Measurements from ENCODE around the gene SLC26A5.
"Not testable (repeated sequence)": the region's sequence is repeated elsewhere in the genome, so short reads cannot be mapped to it uniquely, and the experiment has no call there.

Gene SLC26A5, protein sequence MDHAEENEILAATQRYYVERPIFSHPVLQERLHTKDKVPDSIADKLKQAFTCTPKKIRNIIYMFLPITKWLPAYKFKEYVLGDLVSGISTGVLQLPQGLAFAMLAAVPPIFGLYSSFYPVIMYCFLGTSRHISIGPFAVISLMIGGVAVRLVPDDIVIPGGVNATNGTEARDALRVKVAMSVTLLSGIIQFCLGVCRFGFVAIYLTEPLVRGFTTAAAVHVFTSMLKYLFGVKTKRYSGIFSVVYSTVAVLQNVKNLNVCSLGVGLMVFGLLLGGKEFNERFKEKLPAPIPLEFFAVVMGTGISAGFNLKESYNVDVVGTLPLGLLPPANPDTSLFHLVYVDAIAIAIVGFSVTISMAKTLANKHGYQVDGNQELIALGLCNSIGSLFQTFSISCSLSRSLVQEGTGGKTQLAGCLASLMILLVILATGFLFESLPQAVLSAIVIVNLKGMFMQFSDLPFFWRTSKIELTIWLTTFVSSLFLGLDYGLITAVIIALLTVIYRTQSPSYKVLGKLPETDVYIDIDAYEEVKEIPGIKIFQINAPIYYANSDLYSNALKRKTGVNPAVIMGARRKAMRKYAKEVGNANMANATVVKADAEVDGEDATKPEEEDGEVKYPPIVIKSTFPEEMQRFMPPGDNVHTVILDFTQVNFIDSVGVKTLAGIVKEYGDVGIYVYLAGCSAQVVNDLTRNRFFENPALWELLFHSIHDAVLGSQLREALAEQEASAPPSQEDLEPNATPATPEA
- total RNA-seq, result 0 to 2.6 (median 0) reads per million in 17 experiments

DNA sequence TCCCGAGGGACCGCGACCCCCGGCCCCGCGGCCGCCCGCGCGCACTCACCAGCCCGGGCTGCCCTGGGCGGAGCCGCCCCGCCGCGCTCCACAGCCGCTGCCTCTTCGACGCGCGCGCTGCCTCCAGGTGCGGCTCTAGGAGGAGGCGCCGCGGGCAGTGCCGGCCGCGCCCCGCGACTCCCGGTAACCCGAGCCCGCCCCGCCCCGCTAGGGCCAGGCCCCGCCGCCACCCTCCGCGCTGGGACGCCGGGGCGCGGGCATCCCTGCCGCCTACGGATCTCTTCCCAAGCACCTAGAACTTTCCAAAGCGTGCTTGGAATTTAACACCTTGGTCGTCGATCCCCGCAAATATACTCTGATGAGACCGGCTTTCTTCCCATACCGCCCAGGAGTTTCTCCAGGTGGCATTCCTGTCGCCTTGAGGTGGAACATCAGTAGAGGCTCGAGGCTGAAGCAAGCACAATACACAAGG is at the start of gene SLC26A5:
Gene SLC26A5, minus strand, starts transcription at position 159 of the 472 bp plus-strand sequence. CDS start 24,693 bp downstream, outside the sequence.
- DNase-seq, result peak in 1 of 4 experiments; percentile 5

DNA sequence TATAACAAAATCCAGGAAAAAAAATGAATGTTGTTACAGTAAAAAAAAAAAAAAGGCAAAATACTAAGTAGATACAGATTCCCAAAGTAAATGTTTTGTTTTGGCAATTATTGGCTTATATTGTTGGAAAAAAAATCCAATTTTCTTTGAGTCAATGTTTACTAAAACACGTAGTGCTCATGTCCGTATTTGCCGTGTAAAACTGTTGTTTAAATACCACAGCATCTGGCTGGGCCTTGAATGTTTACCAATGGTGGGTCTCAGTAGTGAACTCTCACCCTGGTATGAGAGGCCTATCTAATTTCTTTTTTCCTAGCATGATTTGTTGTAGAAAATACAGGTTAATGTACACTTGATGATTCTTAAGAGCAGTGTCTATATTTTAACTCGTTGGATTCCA is 41.4 kb upstream of the SLC26A5 start:
- DNase-seq, result no peak

DNA sequence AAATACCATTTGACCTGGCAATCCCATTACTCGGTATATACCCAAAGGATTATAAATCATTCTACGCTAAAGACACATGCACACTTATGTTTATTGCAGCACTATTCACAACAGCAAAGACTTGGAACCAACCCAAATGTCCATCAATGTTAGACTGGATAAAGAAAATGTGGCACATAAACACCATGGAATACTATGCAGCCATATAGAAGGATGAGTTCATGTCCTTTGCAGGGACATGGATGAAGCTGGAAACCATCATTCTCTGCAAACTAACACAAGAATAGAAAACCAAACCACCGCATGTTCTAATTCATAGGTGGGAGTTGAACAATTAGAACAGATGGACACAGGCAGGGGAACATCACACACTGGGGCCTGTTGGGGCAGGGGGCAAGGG is 40.9 kb upstream of the SLC26A5 start:
- DNase-seq, result not testable (repeated sequence)

DNA sequence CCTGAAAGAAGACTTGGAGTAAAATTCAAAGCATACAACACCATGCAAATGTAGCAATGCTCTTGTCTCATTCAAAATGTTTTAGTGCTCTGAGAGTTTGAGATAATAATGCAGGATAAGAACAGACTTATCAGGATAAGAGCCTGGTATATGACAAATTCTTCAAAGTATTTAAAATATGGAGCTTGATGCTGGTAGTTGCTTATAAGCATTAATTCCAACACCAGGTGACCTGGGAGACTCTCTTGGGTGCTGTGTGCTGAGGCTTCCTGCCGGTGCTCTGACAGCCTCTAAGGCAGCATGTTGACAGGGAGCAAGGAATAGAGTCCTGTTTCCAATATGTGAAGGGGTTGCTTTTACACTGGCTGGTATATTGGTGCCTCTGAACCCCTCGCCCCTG is 34.8 kb upstream of the SLC26A5 start:
- DNase-seq, result no peak

DNA sequence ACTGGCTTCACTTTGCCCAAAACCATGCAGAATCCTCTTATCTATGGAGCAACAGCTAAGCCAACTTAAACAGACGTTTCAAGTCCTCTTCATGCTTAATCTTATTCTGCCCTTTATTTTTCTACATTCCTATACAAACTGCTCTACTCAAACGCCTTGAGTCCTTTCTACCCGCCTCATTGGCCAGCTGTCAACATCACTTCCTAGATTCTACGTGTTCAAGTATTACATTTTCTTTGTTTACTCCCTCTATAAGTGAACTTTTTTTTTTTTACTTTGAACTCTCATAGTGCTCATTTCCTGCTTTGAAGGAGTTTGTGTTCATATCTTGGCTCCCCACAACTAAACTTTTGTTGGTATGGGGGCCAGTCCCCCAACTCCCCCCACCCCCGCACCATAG is 28.9 kb upstream of the SLC26A5 start:
- no peak for DNase-seq

DNA sequence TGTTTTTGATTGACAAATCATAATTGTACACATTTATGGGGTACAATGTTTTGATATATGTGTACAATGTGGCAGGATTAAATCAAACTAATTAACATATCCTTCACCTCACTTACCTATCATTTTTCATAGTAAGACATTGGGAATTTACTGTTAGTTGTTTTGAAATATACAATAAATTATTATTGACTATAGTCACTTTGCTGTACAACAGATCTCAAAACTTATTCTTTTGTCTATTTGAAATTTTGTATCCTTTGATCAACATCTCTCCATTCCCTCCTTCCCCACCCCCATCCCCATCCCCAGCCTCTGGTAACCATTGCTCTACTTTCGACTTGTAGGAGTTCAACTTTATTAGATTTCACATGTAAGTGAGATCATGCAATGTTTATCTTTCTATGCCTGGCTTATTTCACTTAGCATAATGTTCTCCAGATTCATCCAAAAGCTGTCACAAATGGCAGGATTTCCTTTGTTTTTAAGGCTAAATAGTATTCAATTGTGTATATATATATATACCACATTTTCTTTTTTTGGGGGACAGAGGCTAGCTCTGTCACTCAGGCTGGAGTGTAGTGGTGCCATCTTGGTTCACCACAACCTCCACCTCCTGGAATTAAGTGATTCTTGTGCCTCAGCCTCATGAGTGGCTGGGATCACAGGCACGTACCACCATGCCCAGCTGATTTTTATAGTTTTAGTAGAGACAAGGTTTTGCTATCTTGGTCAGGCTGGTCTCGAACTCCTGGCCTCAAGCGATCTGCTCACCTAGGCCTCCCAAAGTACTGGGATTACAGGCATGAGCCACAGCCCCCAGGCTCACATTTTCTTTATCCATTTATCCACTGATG is 23.3 kb upstream of the SLC26A5 start:
- no peak for DNase-seq

DNA sequence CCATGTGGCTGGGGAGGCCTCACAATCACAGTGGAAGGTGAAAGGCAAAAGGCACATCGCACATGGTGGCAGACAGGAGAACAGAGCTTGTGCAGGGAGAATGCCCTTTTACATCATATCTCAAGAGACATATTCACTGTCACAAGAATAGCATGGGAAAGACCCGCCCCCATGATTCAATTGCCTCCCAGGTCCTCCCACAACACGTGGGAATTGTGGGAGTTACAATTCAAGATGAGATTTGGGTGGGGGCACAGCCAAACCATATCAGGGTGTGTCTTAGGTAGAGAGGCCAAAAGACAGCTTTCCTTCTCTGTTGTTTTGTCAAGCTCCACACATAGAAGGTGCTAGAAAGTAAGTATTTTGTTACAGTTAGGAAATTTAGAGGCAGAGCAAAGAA is 20.8 kb upstream of the SLC26A5 start:
- no peak for DNase-seq

DNA sequence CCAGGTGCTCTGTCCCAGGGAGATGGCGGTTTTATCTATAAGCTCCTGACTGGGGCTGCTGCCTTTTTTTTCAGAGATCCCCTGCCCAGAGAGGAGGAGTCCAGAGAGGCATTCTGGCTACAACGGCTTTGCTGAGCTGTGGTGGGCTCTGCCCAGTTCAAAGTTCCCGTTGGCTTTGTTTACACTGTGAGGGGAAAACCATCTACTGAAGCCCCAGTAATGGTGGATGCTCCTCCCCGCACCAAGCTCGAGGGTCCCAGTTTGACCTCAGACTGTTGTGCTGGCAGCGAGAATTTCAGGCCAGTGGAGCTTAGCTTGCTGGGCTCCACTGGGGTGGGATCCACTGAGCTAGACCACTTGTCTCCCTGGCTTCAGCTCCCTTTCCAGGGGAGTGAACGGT is 16.4 kb upstream of the SLC26A5 start:
- no peak for DNase-seq

DNA sequence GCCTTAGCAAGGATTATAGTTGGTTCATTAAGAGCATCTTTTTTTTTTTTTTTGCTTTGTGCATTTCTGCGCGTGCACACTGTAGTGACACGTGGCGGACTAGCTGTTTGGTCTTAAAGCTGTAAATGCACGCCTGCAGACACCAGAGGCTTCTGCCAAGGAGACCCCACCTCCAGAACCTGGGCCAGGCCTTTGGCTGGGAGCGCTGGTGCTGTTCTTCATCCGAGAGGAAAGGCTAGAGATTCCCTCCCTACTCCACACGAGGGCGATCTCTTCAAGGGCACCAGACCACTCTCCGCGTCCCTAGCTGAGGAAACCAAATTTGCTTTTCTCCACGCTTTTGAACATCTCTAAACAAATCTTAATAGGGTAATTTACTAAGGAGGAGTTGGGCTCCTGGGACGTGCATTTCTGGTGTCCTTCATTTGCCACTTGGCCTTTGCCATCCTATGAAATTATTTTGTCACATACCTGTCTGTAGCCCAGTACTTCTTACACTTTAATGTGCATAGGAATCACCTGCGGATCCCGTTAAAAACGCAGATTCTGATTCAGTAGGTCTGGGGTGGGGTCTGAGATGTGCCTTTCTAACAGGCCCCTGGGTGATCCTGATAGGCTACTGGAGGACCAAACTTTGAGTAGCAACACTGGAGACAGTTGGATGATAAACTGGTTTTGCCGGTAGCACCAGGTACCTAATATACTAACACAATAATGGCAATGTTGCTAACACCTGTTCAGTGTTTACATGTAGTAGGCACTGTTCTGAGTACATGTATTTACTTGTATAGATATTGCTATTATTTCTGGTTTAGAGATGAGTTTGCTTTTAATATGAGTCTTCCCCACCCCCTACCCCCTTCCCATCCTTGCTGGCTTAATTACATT is 1.3 kb upstream of the SLC26A5 start:
- DNase-seq, result peak; percentile 22 to 58 (median 52)

DNA sequence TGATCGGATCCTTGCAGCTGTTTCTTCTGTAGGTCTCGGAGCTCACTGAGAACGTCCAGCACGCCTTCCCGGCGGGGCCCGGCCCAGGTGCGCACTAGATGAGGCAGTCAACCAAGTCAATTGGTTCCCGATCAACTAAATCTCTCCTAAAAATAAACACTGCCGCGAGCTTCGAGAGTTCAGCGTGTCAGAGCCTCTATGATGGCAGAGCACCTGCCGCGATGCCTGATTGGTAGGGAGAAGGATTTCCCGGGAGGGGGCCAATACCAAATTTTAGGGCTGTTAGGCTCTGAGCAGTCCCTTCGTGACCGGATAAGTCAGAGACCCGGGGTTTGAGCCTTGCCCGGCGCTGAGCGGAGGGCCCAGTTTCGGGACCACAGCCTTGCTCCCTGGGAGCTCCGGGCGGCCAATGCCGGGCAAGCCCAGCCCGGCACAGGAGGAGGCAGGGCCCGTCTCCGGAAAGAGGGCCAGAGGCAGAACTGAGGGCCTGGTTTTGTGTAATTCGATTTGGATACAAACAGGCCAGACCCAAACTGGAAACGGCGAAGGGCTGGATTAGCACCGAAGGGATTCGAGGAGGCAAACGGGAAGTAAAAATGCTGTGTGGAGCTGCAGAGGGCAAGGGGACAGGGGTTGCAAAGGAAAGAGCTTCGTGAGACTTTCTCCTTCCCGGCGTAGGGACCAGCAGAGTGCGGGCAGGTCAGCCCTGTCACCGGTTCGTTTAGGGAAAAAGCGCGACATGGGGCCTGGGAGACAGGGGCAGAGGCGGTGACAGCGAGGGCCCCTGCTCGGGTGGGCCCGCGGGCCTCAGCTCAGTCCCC is 569 bp downstream of the SLC26A5 start:
- DNase-seq, result peak in 3 of 4 experiments; percentile 5 to 31 (median 13)

DNA sequence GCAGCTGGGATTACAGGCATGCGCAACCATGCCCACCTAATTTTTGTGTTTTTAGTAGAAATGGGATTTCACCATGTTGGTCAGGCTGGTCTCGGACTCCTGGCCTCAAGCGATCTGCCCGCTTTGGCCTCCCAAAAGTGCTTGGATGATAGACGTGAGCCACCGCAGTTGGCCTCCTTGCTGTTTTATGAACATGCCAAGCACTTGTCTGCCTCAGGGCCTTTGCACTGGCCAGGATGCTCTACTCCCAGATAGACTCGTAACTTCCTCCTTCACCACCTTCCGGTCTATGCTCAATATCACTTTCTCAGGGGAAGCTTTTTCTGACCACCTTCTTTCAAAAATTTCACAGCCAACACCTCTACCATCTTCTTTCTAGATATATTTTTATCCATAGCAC is 6.3 kb downstream of the SLC26A5 start:
- DNase-seq, result no peak

DNA sequence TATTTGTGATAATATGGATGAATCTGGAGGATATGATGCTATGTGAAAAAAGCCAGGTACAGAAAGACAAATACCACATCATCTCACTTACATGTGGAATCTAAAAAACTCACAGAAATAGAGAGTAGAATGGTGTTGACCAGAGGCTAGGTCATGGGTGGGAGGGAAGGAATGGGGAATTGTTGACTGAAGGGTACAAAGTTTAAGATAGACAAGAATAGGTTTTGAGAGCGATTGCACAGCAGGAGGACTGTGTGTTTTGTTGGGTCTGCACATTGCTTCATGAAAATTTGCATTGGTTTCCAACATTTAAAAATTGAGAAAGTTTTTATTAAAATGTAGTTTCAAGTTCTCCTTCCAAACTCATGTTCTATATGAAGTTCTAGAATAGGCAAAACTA is 8.4 kb downstream of the SLC26A5 start:
- DNase-seq, result no peak

DNA sequence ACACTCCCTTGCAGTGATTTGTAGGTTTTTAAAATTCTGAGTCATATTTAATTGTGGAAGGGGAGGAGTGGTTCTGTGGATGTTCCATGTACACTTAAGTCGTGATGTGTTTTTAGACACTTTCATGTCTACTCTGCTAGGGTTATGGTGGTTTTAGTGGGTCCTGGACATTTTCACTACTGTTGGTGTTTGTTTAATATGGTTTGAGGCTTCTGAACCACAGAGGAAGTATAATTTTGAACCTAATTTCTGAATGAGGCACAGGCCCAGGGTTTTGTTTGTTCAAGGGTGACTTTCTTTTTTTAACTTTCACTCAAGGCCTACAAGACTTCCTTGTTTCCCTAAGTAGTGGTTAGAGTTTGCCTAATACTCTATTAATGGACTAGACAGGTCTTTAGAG is 13.3 kb downstream of the SLC26A5 start:
- peak in 3 of 4 experiments; percentile 4 to 46 (median 36) for DNase-seq

DNA sequence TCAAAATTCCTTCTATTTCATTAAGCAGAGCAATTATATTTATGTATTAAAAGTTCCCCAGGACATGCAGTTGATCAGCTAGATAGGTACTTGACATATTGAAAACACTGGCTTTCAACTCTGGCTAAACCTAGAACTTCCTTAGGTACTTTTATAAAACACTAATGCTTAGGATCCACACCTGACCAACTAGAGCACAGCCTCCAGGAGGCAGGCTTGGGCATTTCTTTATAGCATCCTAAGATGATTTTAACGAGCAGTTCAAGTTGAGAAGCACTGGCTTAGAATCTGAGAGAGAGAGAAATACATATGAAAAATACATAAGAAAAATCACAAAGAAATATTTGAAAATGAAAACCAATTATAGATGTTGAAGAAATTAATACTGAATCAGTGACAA is 20.8 kb downstream of the SLC26A5 start:
- DNase-seq, result no peak

DNA sequence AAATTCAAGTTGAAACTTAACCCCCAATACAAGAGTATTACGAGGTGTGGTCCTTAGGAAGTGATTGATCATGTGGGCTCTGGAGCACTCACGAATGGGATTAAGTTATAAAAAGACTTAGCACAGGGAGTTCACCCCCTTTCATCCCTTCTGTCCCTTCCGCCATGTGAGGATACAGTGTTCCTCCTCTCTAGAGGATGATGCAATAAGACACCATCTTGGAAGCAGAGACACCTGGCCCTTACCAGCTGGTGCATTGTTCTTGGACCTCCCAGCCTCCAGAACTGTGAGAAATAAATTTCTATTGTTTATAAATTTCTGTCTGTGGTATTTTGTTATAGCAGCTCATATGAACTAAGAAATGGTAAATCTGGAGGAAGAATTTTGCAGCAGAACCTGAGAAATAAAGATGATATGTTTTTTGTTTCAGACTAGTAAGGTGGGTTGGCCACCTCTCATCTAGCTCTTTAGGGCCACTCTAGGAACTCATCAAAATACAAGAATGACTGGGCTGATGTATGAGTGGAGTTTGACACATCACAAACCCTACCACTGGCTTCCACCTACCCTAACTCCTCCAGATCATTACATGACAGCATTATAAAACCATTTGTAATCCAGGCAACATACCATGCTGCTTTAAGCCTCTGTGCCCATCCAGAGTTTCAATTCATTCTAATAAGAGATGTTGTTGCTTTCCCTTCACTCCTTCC is 22.4 kb downstream of the SLC26A5 start:
- no peak for DNase-seq

DNA sequence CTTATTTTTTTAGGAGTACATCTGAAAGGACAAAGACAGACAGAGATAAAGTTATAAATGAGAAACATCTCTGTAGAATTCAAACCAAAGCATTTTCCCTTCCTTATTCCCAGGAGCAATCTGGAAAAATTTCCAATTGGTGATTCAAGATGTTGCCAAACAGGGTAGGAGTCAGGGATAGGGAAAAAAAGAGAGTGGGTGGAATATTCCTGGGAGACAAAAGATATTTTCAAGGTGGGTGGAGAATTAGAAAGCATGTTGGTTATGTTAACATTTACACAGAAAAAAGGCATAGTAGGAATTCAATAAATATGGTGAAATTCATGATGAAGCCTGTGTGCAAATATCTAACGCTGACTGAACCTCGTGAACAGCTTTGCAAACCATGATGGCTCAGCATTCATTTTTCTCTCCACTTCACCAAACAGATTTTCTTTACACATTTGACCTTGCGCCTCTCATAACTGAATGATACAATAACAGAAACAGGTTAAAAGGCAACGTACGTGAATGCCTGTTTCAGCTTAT is 25.1 kb downstream of the SLC26A5 start:
- DNase-seq, result no peak

DNA sequence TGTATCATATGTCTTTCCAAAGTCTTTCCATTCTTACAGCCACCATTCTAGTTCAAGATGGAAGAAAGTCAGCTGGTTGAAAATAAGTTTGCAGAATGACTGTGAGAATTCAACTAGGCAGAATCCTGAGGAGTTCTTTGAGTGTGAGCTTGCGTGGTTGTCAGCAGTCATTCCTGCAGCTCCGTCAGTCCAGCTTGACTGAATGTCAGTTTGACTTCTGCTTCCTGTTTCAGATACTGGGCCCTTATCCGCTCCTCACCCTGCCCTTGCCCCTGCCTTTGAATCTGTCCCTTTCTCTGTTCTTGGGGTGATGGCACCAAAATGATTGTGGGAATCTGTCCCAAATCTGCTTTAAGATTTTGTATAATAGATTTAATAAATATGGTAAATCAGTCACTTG is 27.8 kb downstream of the SLC26A5 start:
- DNase-seq, result peak; percentile 45 to 65 (median 59)

DNA sequence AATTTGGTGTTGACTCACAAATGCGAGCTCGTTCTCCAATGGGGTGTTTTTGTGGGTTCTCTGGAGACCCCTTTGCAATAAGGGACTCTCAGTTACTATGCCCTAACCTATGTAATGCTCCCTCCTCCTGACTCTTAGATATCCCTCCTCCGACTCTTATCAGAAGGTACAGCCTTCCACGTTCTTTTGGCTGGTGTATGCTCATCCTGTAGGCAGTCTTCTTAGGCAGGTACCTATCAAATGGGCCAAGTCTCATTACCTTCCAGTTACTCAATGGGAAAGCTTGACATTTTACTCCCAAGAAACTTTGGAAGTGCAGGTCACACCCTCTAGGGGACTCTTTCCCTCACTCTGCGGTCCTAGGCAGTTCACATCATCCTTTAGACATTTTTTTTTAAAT is 32.6 kb downstream of the SLC26A5 start:
- DNase-seq, result no peak

DNA sequence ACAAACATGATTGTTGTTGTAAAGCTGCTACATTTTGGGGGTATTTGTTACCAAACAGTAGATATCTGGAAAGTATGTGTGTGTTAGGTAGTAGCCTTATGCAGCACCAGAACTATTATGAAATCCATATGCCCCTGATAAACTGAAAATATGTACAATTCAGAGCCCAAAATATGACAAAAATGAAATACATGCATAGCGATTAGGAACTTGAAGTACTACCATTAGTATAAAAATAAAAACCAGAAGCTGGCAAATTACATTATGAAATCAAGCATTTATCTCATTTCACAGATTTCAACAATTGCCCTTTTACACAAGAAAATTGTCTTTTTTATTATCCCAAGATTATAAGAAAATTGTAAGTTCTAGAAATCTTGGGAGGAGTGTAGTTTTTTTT is 33.9 kb downstream of the SLC26A5 start:
- no peak for DNase-seq
